ENCODE measurements around the gene CNDP1.

The CNDP1 gene

GRCh38 chr18:74590671-74591070, 56.4 kb downstream of the CNDP1 start:
- DNase-seq (ENCODE audit: low spot score), result no peak
- Histone ChIP-seq H3K4me1 (ENCODE audit: insufficient read depth, poor library complexity, severe bottlenecking) (peaks cover under 1% of the 10 kb centered on the region), H3K27me3 (ENCODE audit: insufficient read depth, poor library complexity, severe bottlenecking) (no peaks in the 10 kb centered on the region), H3K9me3 (ENCODE audit: severe bottlenecking) (no peaks in the 10 kb centered on the region), H3K27ac (ENCODE audit: poor library complexity, severe bottlenecking) (no peak overlapping the region), H3K36me3 (ENCODE audit: low read depth) (peaks cover 1% of the 10 kb centered on the region; the same call in 1 of the 2 replicates), H3K4me3 (ENCODE audit: severe bottlenecking) (no peak overlapping the region)
- ATAC-seq (ENCODE audit: low read depth), result no peak
- TF ChIP-seq CTCF (IDR thresholded peaks at IDR 0.05; ENCODE audit: poor library complexity, severe bottlenecking), result no peak

- no peak for ATAC-seq (ENCODE audit: low read depth)
- Histone ChIP-seq H3K27ac (ENCODE audit: poor library complexity, severe bottlenecking) (no peak overlapping the region), H3K36me3 (ENCODE audit: low read depth) (peaks cover 5% of the 10 kb centered on the region; the same call in 1 of the 2 replicates)
Measured at GRCh38 chr18:74595431-74595830, 61.1 kb downstream of the CNDP1 start.

DNA sequence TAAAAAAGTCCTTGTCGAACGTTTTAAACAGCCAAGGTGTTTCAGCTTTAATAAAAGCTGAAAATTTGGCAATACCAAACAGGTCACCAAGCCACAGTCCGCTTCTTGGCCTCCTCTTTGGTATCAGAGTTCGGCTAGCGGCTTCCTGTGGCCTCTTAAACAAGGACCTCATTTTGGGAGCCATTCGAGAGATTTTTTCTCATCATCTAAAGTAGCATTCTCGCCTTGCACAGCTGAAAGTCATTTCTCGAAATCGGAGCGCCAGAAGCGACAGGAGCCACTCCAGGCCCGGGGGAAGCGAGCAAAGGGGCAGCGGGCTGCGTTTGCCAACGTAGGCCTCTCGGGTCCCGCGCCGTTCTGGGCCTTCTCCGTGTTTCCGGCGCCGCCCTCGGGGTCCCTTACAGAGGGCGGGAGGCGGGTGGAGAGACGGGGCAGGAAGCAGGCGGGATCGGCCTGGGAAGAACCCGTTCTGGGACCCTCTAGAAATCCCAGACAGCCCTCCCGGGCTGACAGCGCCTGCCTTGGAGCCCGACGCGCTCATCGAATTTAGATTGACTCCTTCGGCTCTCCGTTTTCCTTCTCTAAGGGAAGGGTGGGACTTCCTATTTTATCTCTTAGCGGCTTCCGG, 62.8 kb downstream of the CNDP1 start:
- Histone ChIP-seq H3K4me3 (ENCODE audit: severe bottlenecking) (peak overlapping the region; percentile 88), H3K27me3 (ENCODE audit: insufficient read depth, poor library complexity, severe bottlenecking) (no peaks in the 10 kb centered on the region), H3K27ac (ENCODE audit: poor library complexity, severe bottlenecking) (peak overlapping the region; percentile 80), H3K4me1 (ENCODE audit: insufficient read depth, poor library complexity, severe bottlenecking) (peaks cover 7% of the 10 kb centered on the region), H3K9me3 (ENCODE audit: severe bottlenecking) (no peaks in the 10 kb centered on the region), H3K36me3 (ENCODE audit: low read depth) (peaks cover 5% of the 10 kb centered on the region; the same call in 1 of the 2 replicates)
- no peak for TF ChIP-seq CTCF (IDR thresholded peaks at IDR 0.05; ENCODE audit: poor library complexity, severe bottlenecking)
- DNase-seq (ENCODE audit: low spot score), result peak; percentile 69
- peak; percentile 63 for ATAC-seq (ENCODE audit: low read depth)

More at GRCh38 chr18:74595431-74595830, 61.1 kb downstream of the CNDP1 start:
- no peak for DNase-seq (ENCODE audit: low spot score)
- no peak for TF ChIP-seq CTCF (IDR thresholded peaks at IDR 0.05; ENCODE audit: poor library complexity, severe bottlenecking)
- no peaks in the 10 kb centered on the region for H3K9me3 ChIP-seq (ENCODE audit: severe bottlenecking)
- no peak overlapping the region for H3K4me3 ChIP-seq (ENCODE audit: severe bottlenecking)
- H3K4me1 ChIP-seq (ENCODE audit: insufficient read depth, poor library complexity, severe bottlenecking), result peaks cover 7% of the 10 kb centered on the region
- H3K27me3 ChIP-seq (ENCODE audit: insufficient read depth, poor library complexity, severe bottlenecking), result no peaks in the 10 kb centered on the region

- peak; percentile 83 for ATAC-seq (ENCODE audit: low read depth)
- no peaks in the 10 kb centered on the region for H3K9me3 ChIP-seq (ENCODE audit: severe bottlenecking)
- peak within 1 kb of the TSS; percentile 80 for H3K27ac ChIP-seq (ENCODE audit: poor library complexity, severe bottlenecking)
Measured at GRCh38 chr18:74597662-74598349, 63.5 kb downstream of the CNDP1 start, which contains the start of gene ZNF407. TSS of gene ZNF407 (plus strand) at chr18:74597870. CDS start at chr18:74631020, 33,150 bp downstream.

More at GRCh38 chr18:74597662-74598349, 63.5 kb downstream of the CNDP1 start, which contains the start of gene ZNF407:
- Histone ChIP-seq H3K36me3 (ENCODE audit: low read depth) (peaks cover 5% of the 10 kb centered on the region; the same call in 1 of the 2 replicates), H3K27me3 (ENCODE audit: insufficient read depth, poor library complexity, severe bottlenecking) (no peaks in the 10 kb centered on the region), H3K4me3 (ENCODE audit: severe bottlenecking) (peak within 1 kb of the TSS; percentile 88), H3K4me1 (ENCODE audit: insufficient read depth, poor library complexity, severe bottlenecking) (peaks cover 7% of the 10 kb centered on the region)
- TF ChIP-seq CTCF (IDR thresholded peaks at IDR 0.05; ENCODE audit: poor library complexity, severe bottlenecking), result no peak
- DNase-seq (ENCODE audit: low spot score), result peak; percentile 85
